Keratinocyte (primary cell): ENCODE results near the gene RPUSD3. TPM values are rescaled to one million over a fixed set of nuclear protein-coding genes. Genes with fewer than 3 reads are reported as not detected.

Experiments
- DNase-seq: peaks from one replicate; pipeline ENCODE4 v3.0.0-alpha.2; 2011; ENCODE audit warnings: low read depth, missing footprints, low spot score
- FAIRE-seq: peaks from 2 replicates; lab custom pipeline; 2011; peaks lifted over from hg19 to GRCh38; lab: Jason Lieb, UNC
- H2AFZ ChIP-seq: 2 replicates; pipeline ENCODE4 v1.6.0; 2012; ENCODE audit warnings: low read length, control low read depth, inconsistent platforms; ENCODE audit not compliant: control insufficient read depth
- H3K27ac ChIP-seq: 2 replicates; pipeline ENCODE4 v1.5.1; 2011; ENCODE audit warnings: low read length; ENCODE audit not compliant: control insufficient read depth, insufficient read depth
- H3K27me3 ChIP-seq: 3 replicates; pipeline ENCODE4 v1.6.0; 2011; ENCODE audit warnings: low read length; ENCODE audit not compliant: control insufficient read depth, insufficient read depth; ENCODE audit errors: extremely low read depth
- H3K36me3 ChIP-seq, 2 experiments: 2 replicates in 1 of 2; 3 replicates in 1 of 2; pipeline ENCODE4 v1.5.1; 2011; ENCODE audit warnings: low read length in 2 of 2, mild to moderate bottlenecking in 1 of 2; ENCODE audit not compliant: control insufficient read depth in 2 of 2, insufficient read depth in 2 of 2; ENCODE audit errors: extremely low read depth in 1 of 2
- H3K4me1 ChIP-seq: 3 replicates; pipeline ENCODE4 v1.5.1; 2011; ENCODE audit warnings: low read length; ENCODE audit not compliant: control insufficient read depth, insufficient read depth; ENCODE audit errors: extremely low read depth
- H3K4me2 ChIP-seq: 3 replicates; pipeline ENCODE4 v1.6.0; 2011; ENCODE audit warnings: low read depth, low read length; ENCODE audit not compliant: control insufficient read depth, insufficient read depth; ENCODE audit errors: extremely low read depth
- H3K4me3 ChIP-seq, 3 experiments: fragments of 200-600 bp in 1 of 3; sonication (generic) in 1 of 3; 2 replicates in 2 of 3; 3 replicates in 1 of 3; pipeline ENCODE4 v1.5.1; 2011 to 2016; ENCODE audit warnings: low read length in 3 of 3, mild to moderate bottlenecking in 3 of 3, control low read depth in 2 of 3, inconsistent platforms in 1 of 3, low read depth in 1 of 3, mixed read lengths in 1 of 3, mixed run types in 1 of 3, moderate library complexity in 1 of 3; ENCODE audit not compliant: control insufficient read depth in 2 of 3, insufficient read depth in 2 of 3; ENCODE audit errors: extremely low read depth in 1 of 3
- H3K79me2 ChIP-seq: 2 replicates; pipeline ENCODE4 v1.6.0; 2012; ENCODE audit warnings: low read length; ENCODE audit not compliant: control insufficient read depth, insufficient read depth
- H3K9ac ChIP-seq: 3 replicates; pipeline ENCODE4 v1.6.0; 2011; ENCODE audit warnings: low read length; ENCODE audit not compliant: control insufficient read depth, insufficient read depth; ENCODE audit errors: extremely low read depth
- H3K9me1 ChIP-seq: 3 replicates; pipeline ENCODE4 v1.6.0; 2011; ENCODE audit warnings: low read length; ENCODE audit not compliant: control insufficient read depth, insufficient read depth; ENCODE audit errors: extremely low read depth
- H3K9me3 ChIP-seq: 2 replicates; pipeline ENCODE4 v1.5.1; 2012; ENCODE audit warnings: low read depth, low read length; ENCODE audit not compliant: control insufficient read depth
- H4K20me1 ChIP-seq: 3 replicates; pipeline ENCODE4 v1.6.0; 2011; ENCODE audit warnings: low read length; ENCODE audit not compliant: control insufficient read depth, insufficient read depth; ENCODE audit errors: extremely low read depth
- EZH2 ChIP-seq: IDR thresholded peaks from one replicate; pipeline ENCODE4 v1.6.1; 2012; ENCODE audit warnings: inconsistent platforms, mild to moderate bottlenecking, low read length, moderate library complexity
- dilution Hi-C: fragments of 300-500 bp; cut with MboI; formaldehyde crosslinking; loops from one replicate; pipeline ENCODE4 v1.7.0; 2020; ENCODE audit warnings: low sequenced_read_pairs; ENCODE audit not compliant: extremely low pct_ligation_motif_present
- polyA plus RNA-seq, 5 experiments: library from polyadenylated mRNA; depleted of rRNA in 3 of 5; stranded (reverse) in 3 of 5; stranded (forward) in 1 of 5; unstranded in 1 of 5; fragments of >200 nt; gene quantifications; 1 replicate in 1 of 5; 2 replicates in 3 of 5; 3 replicates in 1 of 5; pipeline versions ENCODE4 v1.2.1 to v1.2.3, GENCODE V29; 2011 to 2012; ENCODE audit warnings: missing spikeins in 2 of 5, low read depth in 1 of 5, low replicate concordance in 1 of 5
- TF ChIP-seq, protein P1 (sequence below), 3 experiments: IDR thresholded peaks in 1 of 3; conservative IDR thresholded peaks in 1 of 3; optimal IDR thresholded peaks in 1 of 3; 2 replicates in 2 of 3; 3 replicates in 1 of 3; pipeline versions ENCODE3 to v1.5.1; 2011; ENCODE audit warnings: low read length in 3 of 3, mild to moderate bottlenecking in 3 of 3, moderate library complexity in 2 of 3, control low read depth in 1 of 3, inconsistent platforms in 1 of 3; ENCODE audit not compliant: insufficient read depth in 2 of 3; ENCODE audit errors: extremely low read depth in 1 of 3

The RPUSD3 gene
- polyA plus RNA-seq, 1 donor (not counting 4 experiments of a cell fraction or from before 2014, with no cell fraction given), result 31.5 TPM

DNA sequence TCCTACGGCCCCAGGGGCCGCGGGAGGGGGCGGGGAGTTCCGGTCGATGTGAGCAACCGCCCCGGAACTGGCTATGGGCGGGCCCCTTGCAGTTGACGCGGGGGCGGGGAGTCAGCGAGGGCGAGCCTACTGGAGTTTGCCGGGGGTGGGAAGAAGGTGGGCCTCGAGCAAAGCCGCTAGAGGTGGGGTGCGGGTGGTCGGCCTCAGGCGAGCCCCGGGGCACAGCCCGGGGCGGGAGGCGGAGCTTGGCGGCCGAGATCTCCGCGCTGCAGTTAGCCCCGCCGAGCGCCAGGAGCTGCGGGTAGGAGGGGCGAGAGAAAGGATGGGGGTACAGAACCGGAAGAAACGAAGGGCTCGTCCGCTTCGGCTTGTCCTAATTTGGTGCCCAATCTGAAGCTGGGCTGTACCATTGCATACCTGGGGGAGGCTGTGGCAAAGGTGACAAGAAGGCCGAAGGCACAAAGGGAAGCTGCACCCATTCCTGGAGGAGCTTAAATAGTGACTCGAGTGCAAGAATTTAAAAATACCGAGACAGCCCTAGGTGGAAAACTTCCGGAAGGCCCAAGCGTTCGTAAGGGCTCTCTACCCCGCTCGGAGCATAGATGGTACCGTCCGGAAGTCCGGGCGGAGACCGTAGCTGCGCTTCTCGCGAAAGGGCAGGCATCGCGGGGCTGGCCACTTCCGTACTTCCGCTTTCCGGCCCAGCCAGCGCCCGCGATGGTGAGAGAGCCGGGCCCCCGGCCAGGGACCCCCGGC is 51.2 kb downstream of the RPUSD3 start, which contains the start of the genes ARPC4 and TADA3:
Gene ARPC4, plus strand, starts transcription at position 678 of the 756 bp plus-strand sequence. Its CDS starts 40 bp downstream, at position 718.
Gene TADA3, minus strand, starts transcription at position 69 of the 756 bp plus-strand sequence. CDS start 1,007 bp downstream, outside the sequence.
- H3K27me3 ChIP-seq, result no peaks in the 10 kb centered on the region
- peaks cover 53% of the 10 kb centered on the region for H3K79me2 ChIP-seq
- DNase-seq (peak; percentile 45), FAIRE-seq (peak; percentile 60)
- TF ChIP-seq EZH2, result no peak
- TF ChIP-seq, protein P1, sequence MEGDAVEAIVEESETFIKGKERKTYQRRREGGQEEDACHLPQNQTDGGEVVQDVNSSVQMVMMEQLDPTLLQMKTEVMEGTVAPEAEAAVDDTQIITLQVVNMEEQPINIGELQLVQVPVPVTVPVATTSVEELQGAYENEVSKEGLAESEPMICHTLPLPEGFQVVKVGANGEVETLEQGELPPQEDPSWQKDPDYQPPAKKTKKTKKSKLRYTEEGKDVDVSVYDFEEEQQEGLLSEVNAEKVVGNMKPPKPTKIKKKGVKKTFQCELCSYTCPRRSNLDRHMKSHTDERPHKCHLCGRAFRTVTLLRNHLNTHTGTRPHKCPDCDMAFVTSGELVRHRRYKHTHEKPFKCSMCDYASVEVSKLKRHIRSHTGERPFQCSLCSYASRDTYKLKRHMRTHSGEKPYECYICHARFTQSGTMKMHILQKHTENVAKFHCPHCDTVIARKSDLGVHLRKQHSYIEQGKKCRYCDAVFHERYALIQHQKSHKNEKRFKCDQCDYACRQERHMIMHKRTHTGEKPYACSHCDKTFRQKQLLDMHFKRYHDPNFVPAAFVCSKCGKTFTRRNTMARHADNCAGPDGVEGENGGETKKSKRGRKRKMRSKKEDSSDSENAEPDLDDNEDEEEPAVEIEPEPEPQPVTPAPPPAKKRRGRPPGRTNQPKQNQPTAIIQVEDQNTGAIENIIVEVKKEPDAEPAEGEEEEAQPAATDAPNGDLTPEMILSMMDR (optimal IDR thresholded peaks at IDR 0.05 in 1 of 3, IDR thresholded peaks at IDR 0.05 in 1 of 3, conservative IDR thresholded peaks at IDR 0.05 in 1 of 3; ENCODE audit: extremely low read depth in 1 of 3, insufficient read depth in 2 of 3, low read length in 3 of 3), result no peak
- no peaks in the 10 kb centered on the region for H3K9me3 ChIP-seq
- peak within 1 kb of the TSS; percentile 98 for H3K4me2 ChIP-seq
- dilution Hi-C loops, result no loop called here
- H3K9me1 ChIP-seq, result no peaks in the 10 kb centered on the region
- peak within 1 kb of the TSS; percentile 82 for H2AFZ ChIP-seq
- H4K20me1 ChIP-seq, result peaks cover 1% of the 10 kb centered on the region
- H3K9ac ChIP-seq, result peak within 1 kb of the TSS; percentile 96
- H3K27ac ChIP-seq, result peak within 1 kb of the TSS; percentile 81
- H3K4me3 ChIP-seq, result peak within 1 kb of the TSS; percentile 61 to 100 (median 86)
- H3K36me3 ChIP-seq, result peaks cover 12 to 28% of the 10 kb centered on the region in 2 experiments
- peaks cover 14% of the 10 kb centered on the region for H3K4me1 ChIP-seq

- no peak for FAIRE-seq
- Histone ChIP-seq H3K4me2 (peak overlapping the region; percentile 97), H3K4me3 (peak overlapping the region; percentile 61 to 100 (median 86)), H4K20me1 (no peaks in the 10 kb centered on the region), H3K9me3 (no peaks in the 10 kb centered on the region), H3K9me1 (no peaks in the 10 kb centered on the region), H3K27me3 (no peaks in the 10 kb centered on the region), H3K9ac (peak overlapping the region; percentile 96), H2AFZ (peak overlapping the region; percentile 55), H3K36me3 (peaks cover 15 to 32% of the 10 kb centered on the region in 2 experiments), H3K4me1 (peaks cover 14% of the 10 kb centered on the region), H3K79me2 (peaks cover 46% of the 10 kb centered on the region), H3K27ac (peak overlapping the region; percentile 81)
- DNase-seq, result no peak
- TF ChIP-seq, protein P1 (optimal IDR thresholded peaks at IDR 0.05 in 1 of 3, IDR thresholded peaks at IDR 0.05 in 1 of 3, conservative IDR thresholded peaks at IDR 0.05 in 1 of 3; ENCODE audit: extremely low read depth in 1 of 3, insufficient read depth in 2 of 3, low read length in 3 of 3), result no peak
- TF ChIP-seq EZH2, result no peak
- dilution Hi-C loops, result no loop called here
These were observed 51.9 kb downstream of the RPUSD3 start for GRCh38 chr3:9791790-9792404.
